Right atrium auricular region (tissue), 2 donors: ENCODE results near the gene PMEPA1. TPM values are rescaled to one million over a fixed set of nuclear protein-coding genes. Genes with fewer than 3 reads are reported as not detected.

Experiments
- DNase-seq: peaks from one replicate; pipeline ENCODE4 v3.0.0-alpha.2; 2019; ENCODE audit warnings: low spot score
- H3K27ac ChIP-seq, 2 donors: fragments of 200-600 bp; sonication (generic); 1 replicate in 1 of 2; 2 replicates in 1 of 2; pipeline ENCODE4 v1.5.1; 2016 to 2019
- H3K27me3 ChIP-seq, 2 donors: fragments of 200-600 bp; sonication (generic); one replicate each; pipeline versions ENCODE4 v1.5.1 to v1.6.0; 2017 to 2019
- H3K36me3 ChIP-seq: fragments of 200-600 bp; sonication (generic); one replicate; pipeline ENCODE4 v1.5.1; 2016
- H3K4me1 ChIP-seq, 2 donors: fragments of 200-600 bp; sonication (generic); one replicate each; pipeline versions ENCODE4 v1.5.1 to v1.6.0; 2017 to 2019
- H3K4me3 ChIP-seq, 2 donors: fragments of 200-600 bp; sonication (generic); 1 replicate in 1 of 2; 2 replicates in 1 of 2; pipeline ENCODE4 v1.5.1; 2017 to 2019; ENCODE audit warnings: mild to moderate bottlenecking in 1 of 2, moderate library complexity in 1 of 2
- H3K9me3 ChIP-seq, 2 donors: fragments of 200-600 bp; sonication (generic); one replicate each; pipeline ENCODE4 v1.5.1; 2019
- total RNA-seq, 2 donors: library from RNA; depleted of rRNA; stranded (reverse); fragments of >200 nt; gene quantifications; one replicate each; pipeline ENCODE4 v1.1.0, GENCODE V29; 2016
- TF ChIP-seq, protein P1 (sequence below), 2 donors: fragments of 200-600 bp; sonication (generic); IDR thresholded peaks; one replicate each; pipeline ENCODE4 v1.5.1; 2019; ENCODE audit warnings: antibody characterized with exemption in 2 of 2

PMEPA1 gene
- total RNA-seq = 10 to 100 TPM; 12.5 to 16.7 TPM

- TF ChIP-seq, protein P1, sequence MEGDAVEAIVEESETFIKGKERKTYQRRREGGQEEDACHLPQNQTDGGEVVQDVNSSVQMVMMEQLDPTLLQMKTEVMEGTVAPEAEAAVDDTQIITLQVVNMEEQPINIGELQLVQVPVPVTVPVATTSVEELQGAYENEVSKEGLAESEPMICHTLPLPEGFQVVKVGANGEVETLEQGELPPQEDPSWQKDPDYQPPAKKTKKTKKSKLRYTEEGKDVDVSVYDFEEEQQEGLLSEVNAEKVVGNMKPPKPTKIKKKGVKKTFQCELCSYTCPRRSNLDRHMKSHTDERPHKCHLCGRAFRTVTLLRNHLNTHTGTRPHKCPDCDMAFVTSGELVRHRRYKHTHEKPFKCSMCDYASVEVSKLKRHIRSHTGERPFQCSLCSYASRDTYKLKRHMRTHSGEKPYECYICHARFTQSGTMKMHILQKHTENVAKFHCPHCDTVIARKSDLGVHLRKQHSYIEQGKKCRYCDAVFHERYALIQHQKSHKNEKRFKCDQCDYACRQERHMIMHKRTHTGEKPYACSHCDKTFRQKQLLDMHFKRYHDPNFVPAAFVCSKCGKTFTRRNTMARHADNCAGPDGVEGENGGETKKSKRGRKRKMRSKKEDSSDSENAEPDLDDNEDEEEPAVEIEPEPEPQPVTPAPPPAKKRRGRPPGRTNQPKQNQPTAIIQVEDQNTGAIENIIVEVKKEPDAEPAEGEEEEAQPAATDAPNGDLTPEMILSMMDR (IDR thresholded peaks at IDR 0.05) = no peak
- H3K4me1 ChIP-seq = peaks cover 0 to 71% of the 10 kb centered on the region in 2 donors
- H3K4me3 ChIP-seq = peak within 1 kb of the TSS; percentile 60 to 73
- DNase-seq = peak; percentile 94
- H3K9me3 ChIP-seq = no peaks in the 10 kb centered on the region
- no peaks in the 10 kb centered on the region for H3K36me3 ChIP-seq
- H3K27me3 ChIP-seq = no peaks in the 10 kb centered on the region
- H3K27ac ChIP-seq = peak within 1 kb of the TSS; percentile 89 to 90
Measured at GRCh38 chr20:57709823-57710799, at the start of gene PMEPA1. TSS of gene PMEPA1 (minus strand) at chr20:57710015. CDS start at chr20:57709582, 433 bp downstream.

DNA sequence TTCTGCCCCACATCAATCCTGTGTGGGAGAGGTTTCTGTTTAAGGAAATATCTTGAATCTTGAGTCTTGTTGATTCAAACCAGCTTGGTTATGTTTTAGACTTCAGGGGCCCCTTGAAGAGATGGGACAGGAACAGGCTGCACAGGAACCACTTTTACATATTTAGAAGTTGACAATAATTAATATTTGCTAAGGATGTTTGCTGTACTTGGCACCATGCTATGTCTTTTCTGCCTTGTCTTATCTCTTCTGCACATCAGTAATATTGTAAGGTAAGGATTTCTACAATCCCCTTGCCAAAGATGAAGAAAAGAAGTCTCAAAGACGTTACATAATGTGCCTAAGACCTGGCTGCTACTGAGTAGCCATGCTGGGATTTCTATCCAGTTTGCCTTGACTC, 48.0 kb upstream of the PMEPA1 start:
- no peak overlapping the region for H3K4me3 ChIP-seq
- DNase-seq = no peak
- H3K36me3 ChIP-seq = no peaks in the 10 kb centered on the region
- peaks cover 0 to 5% of the 10 kb centered on the region in 2 donors for H3K4me1 ChIP-seq
- no peaks in the 10 kb centered on the region for H3K27me3 ChIP-seq
- TF ChIP-seq, protein P1 (IDR thresholded peaks at IDR 0.05) = no peak
- no peak overlapping the region for H3K27ac ChIP-seq
- peaks cover 0 to 9% of the 10 kb centered on the region in 2 donors for H3K9me3 ChIP-seq

- Histone ChIP-seq H3K4me1 (peaks cover 0 to 5% of the 10 kb centered on the region in 2 donors), H3K36me3 (no peaks in the 10 kb centered on the region), H3K4me3 (no peak overlapping the region), H3K27me3 (no peaks in the 10 kb centered on the region), H3K9me3 (peaks cover 0 to 9% of the 10 kb centered on the region in 2 donors), H3K27ac (no peak overlapping the region)
- DNase-seq = no peak
- TF ChIP-seq, protein P1 (IDR thresholded peaks at IDR 0.05) = no peak
Measured at GRCh38 chr20:57756921-57757320, 47.1 kb upstream of the PMEPA1 start.

GRCh38 chr20:57756213-57756612, 46.4 kb upstream of the PMEPA1 start:
- Histone ChIP-seq H3K27ac (no peak overlapping the region), H3K4me1 (peaks cover 0 to 5% of the 10 kb centered on the region in 2 donors), H3K9me3 (peaks cover 0 to 9% of the 10 kb centered on the region in 2 donors), H3K27me3 (no peaks in the 10 kb centered on the region), H3K4me3 (no peak overlapping the region), H3K36me3 (no peaks in the 10 kb centered on the region)
- no peak for DNase-seq
- TF ChIP-seq, protein P1 (IDR thresholded peaks at IDR 0.05) = no peak

DNA sequence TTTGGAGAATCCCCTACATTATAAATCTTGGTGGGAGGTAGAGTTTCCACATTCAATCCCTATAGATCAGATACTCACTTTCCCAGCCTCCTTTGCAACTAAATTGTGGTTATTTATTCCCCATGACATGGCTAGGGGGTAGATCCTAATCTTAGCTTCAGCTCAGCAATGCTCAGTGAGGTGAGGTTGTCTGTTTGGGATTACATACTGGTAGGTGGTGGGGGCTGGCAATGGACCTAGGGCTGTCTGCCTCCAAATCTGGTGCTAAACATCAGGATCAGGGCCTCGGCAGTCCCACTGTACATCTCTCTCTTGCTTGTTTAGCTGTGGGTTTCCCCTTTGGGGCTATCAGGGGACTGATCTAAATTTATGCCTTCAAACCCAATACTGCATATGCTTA, 45.8 kb upstream of the PMEPA1 start:
- peaks cover 0 to 9% of the 10 kb centered on the region in 2 donors for H3K9me3 ChIP-seq
- no peaks in the 10 kb centered on the region for H3K27me3 ChIP-seq
- H3K4me1 ChIP-seq = peaks cover 0 to 5% of the 10 kb centered on the region in 2 donors
- TF ChIP-seq, protein P1 (IDR thresholded peaks at IDR 0.05) = no peak
- no peak overlapping the region for H3K4me3 ChIP-seq
- no peak for DNase-seq
- H3K27ac ChIP-seq = no peak overlapping the region
- no peaks in the 10 kb centered on the region for H3K36me3 ChIP-seq
